HL-60 (cell line): ENCODE results near the gene CHCHD3.

ENCODE experiments used
- DNase-seq, 2 experiments: peaks; one replicate each; pipeline ENCODE4 v3.0.0-alpha.2; 2010 to 2020; ENCODE audit warnings: low read depth in 1 of 2, low spot score in 1 of 2
- H3K27ac ChIP-seq: fragments of 250-450 bp; sonication (Bioruptor Pico); replicated peaks from 2 replicates; pipeline ENCODE4 v1.5.1; 2020; ENCODE audit warnings: mild to moderate bottlenecking, moderate library complexity
- H3K27me3 ChIP-seq: fragments of 250-450 bp; sonication (Bioruptor Pico); 2 replicates; pipeline ENCODE4 v1.5.1; 2021; ENCODE audit warnings: mild to moderate bottlenecking, moderate library complexity; ENCODE audit not compliant: insufficient read depth, poor library complexity, severe bottlenecking
- H3K4me3 ChIP-seq: replicated peaks from 2 replicates; pipeline ENCODE4 v1.5.1; 2011; ENCODE audit warnings: mild to moderate bottlenecking, control low read depth, low read length; ENCODE audit not compliant: insufficient read depth
- CTCF ChIP-seq: IDR thresholded peaks from one replicate; pipeline ENCODE4 v1.5.1; 2011; ENCODE audit warnings: low read length, control low read depth, inconsistent platforms; ENCODE audit not compliant: insufficient read depth
- GABPA ChIP-seq: IDR thresholded peaks from 2 replicates; pipeline ENCODE4 v1.6.1; 2012; ENCODE audit warnings: low read depth
- POLR2AphosphoS5 ChIP-seq: IDR thresholded peaks from 2 replicates; pipeline ENCODE4 v1.6.1; 2012; ENCODE audit warnings: low read depth
- REST ChIP-seq: IDR thresholded peaks from 2 replicates; pipeline ENCODE4 v1.6.1; 2012; ENCODE audit warnings: low read depth; ENCODE audit not compliant: insufficient replicate concordance
- SPI1 ChIP-seq: IDR thresholded peaks from 2 replicates; pipeline ENCODE4 v1.6.1; 2012; ENCODE audit warnings: low read depth, mild to moderate bottlenecking, borderline replicate concordance

The CHCHD3 gene

GRCh38 chr7:133079296-133079695, 2.6 kb downstream of the CHCHD3 start:
- H3K4me3 ChIP-seq = no peak overlapping the region
- H3K27ac ChIP-seq = no peak overlapping the region
- TF ChIP-seq CTCF (no peak), POLR2AphosphoS5 (no peak), GABPA (no peak)
- H3K27me3 ChIP-seq = no peaks in the 10 kb centered on the region
- DNase-seq = no peak

- no peak overlapping the region for H3K27ac ChIP-seq
- no peak overlapping the region for H3K4me3 ChIP-seq
- DNase-seq = no peak
- no peaks in the 10 kb centered on the region for H3K27me3 ChIP-seq
- TF ChIP-seq GABPA (no peak), POLR2AphosphoS5 (no peak), SPI1 (no peak)
These were observed 4.5 kb downstream of the CHCHD3 start for GRCh38 chr7:133077394-133077793.

- Histone ChIP-seq H3K27me3 (no peaks in the 10 kb centered on the region), H3K4me3 (no peak overlapping the region), H3K27ac (no peak overlapping the region)
- TF ChIP-seq CTCF (no peak), GABPA (no peak), POLR2AphosphoS5 (no peak), REST (no peak)
- DNase-seq = no peak
These were observed 5.7 kb downstream of the CHCHD3 start for GRCh38 chr7:133076142-133076541.

GRCh38 chr7:133071506-133071905, 10.4 kb downstream of the CHCHD3 start:
- no peak for TF ChIP-seq CTCF
- TF ChIP-seq SPI1 = no peak
- TF ChIP-seq GABPA = no peak
- TF ChIP-seq POLR2AphosphoS5 = no peak
- no peak for TF ChIP-seq REST
- Histone ChIP-seq H3K27ac (no peak overlapping the region), H3K27me3 (no peaks in the 10 kb centered on the region), H3K4me3 (no peak overlapping the region)
- DNase-seq = no peak
